Vagina (tissue), 2 donors: Measurements from ENCODE around the gene TCF7L1. TPM values are rescaled to one million over a fixed set of nuclear protein-coding genes. Genes with fewer than 3 reads are reported as not detected.

Experiments used
- DNase-seq, 2 donors: peaks; one replicate each; pipeline ENCODE4 v3.0.0-alpha.2; 2017; ENCODE audit errors: extremely low spot score in 2 of 2
- H3K27ac ChIP-seq: fragments of 200-600 bp; sonication (generic); one replicate; pipeline ENCODE4 v1.5.1; 2019
- H3K27me3 ChIP-seq: fragments of 200-600 bp; sonication (generic); one replicate; pipeline ENCODE4 v1.5.1; 2019
- H3K36me3 ChIP-seq, 2 donors: fragments of 200-600 bp; sonication (generic); one replicate each; pipeline ENCODE4 v1.5.1; 2017 to 2019
- H3K4me1 ChIP-seq: fragments of 200-600 bp; sonication (generic); one replicate; pipeline ENCODE4 v1.5.1; 2019
- H3K4me3 ChIP-seq, 2 donors: fragments of 200-600 bp; sonication (generic); 1 replicate in 1 of 2; 2 replicates in 1 of 2; pipeline ENCODE4 v1.5.1; 2016 to 2019
- H3K9me3 ChIP-seq: fragments of 200-600 bp; sonication (generic); one replicate; pipeline ENCODE4 v1.5.1; 2019
- CTCF ChIP-seq, 3 experiments: fragments of 450-650 bp in 2 of 3; fragments of 200-600 bp in 1 of 3; sonication (generic) in 1 of 3; IDR thresholded peaks; one replicate each; pipeline ENCODE4 v1.5.1; 2017 to 2019; ENCODE audit warnings: antibody characterized with exemption in 3 of 3, mild to moderate bottlenecking in 2 of 3, moderate library complexity in 2 of 3
- POLR2A ChIP-seq, 2 donors: fragments of 450-650 bp; IDR thresholded peaks; one replicate each; pipeline ENCODE4 v1.6.1; 2017; ENCODE audit warnings: antibody characterized with exemption in 2 of 2, mild to moderate bottlenecking in 2 of 2, moderate library complexity in 2 of 2
- POLR2AphosphoS5 ChIP-seq, 2 donors: sonication (generic); formaldehyde crosslinking; IDR thresholded peaks; one replicate each; pipeline ENCODE4 v1.9.0; 2017; ENCODE audit warnings: antibody characterized with exemption in 2 of 2, mild to moderate bottlenecking in 2 of 2, low read depth in 1 of 2; ENCODE audit not compliant: insufficient read depth in 1 of 2
- intact Hi-C: fragments of 100-400 bp; cut with DNase I; formaldehyde crosslinking; loops from one replicate; pipeline ENCODE4 v1.15.1; 2023
- total RNA-seq: library from RNA; depleted of rRNA; stranded (reverse); fragments of >200 nt; gene quantifications from one replicate; pipeline ENCODE4 v1.2.3, GENCODE V29; 2016

The TCF7L1 gene
- total RNA-seq, 1 donor from 2014 or later: 8.3 TPM

- TF ChIP-seq POLR2AphosphoS5 (IDR thresholded peaks at IDR 0.05; ENCODE audit: insufficient read depth in 1 of 2, low read depth in 1 of 2) (no peak), POLR2A (IDR thresholded peaks at IDR 0.05) (no peak), CTCF (IDR thresholded peaks at IDR 0.05) (no peak)
- H3K9me3 ChIP-seq: no peaks in the 10 kb centered on the region
- H3K4me3 ChIP-seq: peak overlapping the region; percentile 4 to 32
- H3K4me1 ChIP-seq: peaks cover 77% of the 10 kb centered on the region
- no peak for DNase-seq
- no peaks in the 10 kb centered on the region for H3K27me3 ChIP-seq
- peak overlapping the region; percentile 84 for H3K27ac ChIP-seq
- H3K36me3 ChIP-seq: no peaks in the 10 kb centered on the region
- intact Hi-C loops: no loop called here
These were observed 122.8 kb downstream of the TCF7L1 start for GRCh38 chr2:85255813-85256594.

- Histone ChIP-seq H3K27me3 (no peaks in the 10 kb centered on the region), H3K4me3 (no peak overlapping the region), H3K27ac (peak overlapping the region; percentile 84), H3K9me3 (no peaks in the 10 kb centered on the region), H3K4me1 (peaks cover 74% of the 10 kb centered on the region), H3K36me3 (no peaks in the 10 kb centered on the region)
- intact Hi-C loops: no loop called here
- no peak for TF ChIP-seq POLR2A (IDR thresholded peaks at IDR 0.05)
- no peak for TF ChIP-seq CTCF (IDR thresholded peaks at IDR 0.05)
- peak; percentile 35 to 46 for TF ChIP-seq POLR2AphosphoS5 (IDR thresholded peaks at IDR 0.05; ENCODE audit: insufficient read depth in 1 of 2, low read depth in 1 of 2)
- no peak for DNase-seq
These were observed 124.3 kb downstream of the TCF7L1 start for GRCh38 chr2:85257359-85257969.

GRCh38 chr2:85257970-85258605 lies 124.9 kb downstream of the TCF7L1 start:
- H3K4me3 ChIP-seq: no peak overlapping the region
- peak overlapping the region; percentile 84 for H3K27ac ChIP-seq
- peaks cover 70% of the 10 kb centered on the region for H3K4me1 ChIP-seq
- intact Hi-C loops: no loop called here
- H3K9me3 ChIP-seq: no peaks in the 10 kb centered on the region
- H3K36me3 ChIP-seq: no peaks in the 10 kb centered on the region
- no peak for DNase-seq
- H3K27me3 ChIP-seq: no peaks in the 10 kb centered on the region
- no peak for TF ChIP-seq POLR2AphosphoS5 (IDR thresholded peaks at IDR 0.05; ENCODE audit: insufficient read depth in 1 of 2, low read depth in 1 of 2)
- no peak for TF ChIP-seq POLR2A (IDR thresholded peaks at IDR 0.05)
- no peak for TF ChIP-seq CTCF (IDR thresholded peaks at IDR 0.05)

- Histone ChIP-seq H3K9me3 (no peaks in the 10 kb centered on the region), H3K4me1 (peaks cover 65% of the 10 kb centered on the region), H3K36me3 (no peaks in the 10 kb centered on the region), H3K4me3 (no peak overlapping the region), H3K27me3 (no peaks in the 10 kb centered on the region), H3K27ac (peak overlapping the region; percentile 84)
- TF ChIP-seq POLR2A (IDR thresholded peaks at IDR 0.05) (no peak), CTCF (IDR thresholded peaks at IDR 0.05) (no peak), POLR2AphosphoS5 (IDR thresholded peaks at IDR 0.05; ENCODE audit: insufficient read depth in 1 of 2, low read depth in 1 of 2) (peak in 1 of 2 donors; percentile 17)
- intact Hi-C loops: no loop called here
- DNase-seq: no peak
These were observed 126.0 kb downstream of the TCF7L1 start for GRCh38 chr2:85259101-85259590.
